HG03045 (cell line): Measurements from ENCODE around the gene GYG2.
"Not testable (repeated sequence)": the region's sequence is repeated elsewhere in the genome, so short reads cannot be mapped to it uniquely, and the experiment has no call there.

ENCODE experiments used
- ATAC-seq: cut with Tn5 transposase; IDR thresholded peaks from one replicate; pipeline ENCODE4 v1.9.1; 2021; ENCODE audit warnings: mild to moderate bottlenecking, moderate library complexity; ENCODE audit not compliant: unreplicated experiment

GYG2 gene

DNA sequence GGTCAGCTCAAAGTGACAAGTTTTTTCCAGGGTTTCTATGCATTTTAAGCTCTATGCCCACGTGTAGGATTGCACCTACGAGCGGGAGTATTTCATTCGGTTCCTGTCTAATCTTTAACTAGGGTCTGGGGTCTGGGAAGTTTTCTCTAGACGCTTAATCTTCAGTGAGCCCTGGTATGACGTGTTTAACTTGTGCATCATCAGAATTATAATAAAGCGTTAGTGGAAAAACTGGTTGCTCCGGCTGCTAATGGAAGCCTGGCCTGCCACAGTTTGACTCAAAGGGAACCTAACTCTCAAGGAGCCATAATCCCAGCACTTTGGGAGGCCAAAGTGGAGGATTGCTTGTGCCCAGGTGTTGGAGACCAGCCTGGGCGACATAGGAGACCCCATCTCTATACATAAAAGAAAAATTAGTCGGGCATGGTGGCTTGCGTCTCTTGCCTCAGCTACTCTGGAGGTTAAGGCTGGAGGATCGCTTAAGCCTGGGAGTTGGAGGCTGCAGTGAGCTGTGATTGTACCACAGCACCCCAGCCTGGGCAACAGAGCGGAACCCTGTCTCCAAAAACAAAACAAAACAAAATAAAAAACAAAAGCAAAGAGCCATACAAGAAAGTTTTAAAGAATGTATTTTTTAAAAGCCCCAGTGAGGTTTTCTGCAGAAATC is 70.2 kb downstream of the GYG2 start:
- no peak for ATAC-seq

DNA sequence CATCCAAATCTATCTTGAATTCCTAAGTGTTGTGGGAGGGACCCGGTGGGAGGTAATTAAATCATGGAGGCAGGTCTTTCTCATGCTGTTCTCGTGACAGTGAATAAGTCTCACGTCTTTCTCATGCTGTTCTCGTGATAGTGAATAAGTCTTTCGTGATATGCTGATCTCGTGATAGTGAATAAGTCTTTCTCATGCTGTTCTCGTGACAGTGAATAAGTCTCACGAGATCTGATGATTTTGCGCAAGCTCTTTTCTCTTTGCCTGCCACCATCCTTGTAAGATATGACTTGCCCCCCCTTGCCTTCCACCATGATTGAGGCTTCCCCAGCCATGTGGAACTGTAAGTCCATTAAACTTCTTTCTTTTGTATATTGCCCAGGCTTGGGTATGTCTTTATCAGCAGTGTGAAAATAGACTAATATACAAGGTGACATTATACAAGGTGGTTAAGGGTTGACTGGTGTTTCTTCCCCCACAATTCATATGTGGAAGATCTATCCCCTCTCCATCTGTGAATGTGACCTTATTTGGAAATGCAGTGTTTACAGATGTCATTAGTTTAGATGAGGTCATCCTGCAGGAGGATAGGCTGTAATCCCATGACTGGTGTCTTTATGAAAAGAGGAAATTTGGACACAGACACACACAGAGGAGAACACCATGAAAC is 72.8 kb downstream of the GYG2 start:
- no peak for ATAC-seq

DNA sequence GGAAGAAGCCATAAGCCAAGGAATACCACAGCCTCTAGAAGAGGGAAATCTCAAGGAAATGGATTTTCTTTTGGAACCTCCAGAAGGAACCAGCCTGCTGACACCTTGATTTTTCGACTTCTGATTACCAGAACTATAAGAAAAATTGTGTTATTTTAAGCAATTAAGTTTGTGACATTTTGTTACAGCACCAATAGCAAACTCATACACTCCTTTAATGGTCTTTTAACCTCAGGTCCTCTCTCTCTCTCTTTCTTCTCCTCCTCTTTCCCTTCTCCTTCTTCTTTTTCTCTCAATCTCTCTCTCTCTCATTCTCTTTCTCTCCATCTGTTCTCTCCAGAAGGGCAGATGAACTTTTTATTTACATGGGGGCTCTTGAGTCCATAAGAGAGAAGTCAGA is 74.1 kb downstream of the GYG2 start:
- ATAC-seq = no peak

DNA sequence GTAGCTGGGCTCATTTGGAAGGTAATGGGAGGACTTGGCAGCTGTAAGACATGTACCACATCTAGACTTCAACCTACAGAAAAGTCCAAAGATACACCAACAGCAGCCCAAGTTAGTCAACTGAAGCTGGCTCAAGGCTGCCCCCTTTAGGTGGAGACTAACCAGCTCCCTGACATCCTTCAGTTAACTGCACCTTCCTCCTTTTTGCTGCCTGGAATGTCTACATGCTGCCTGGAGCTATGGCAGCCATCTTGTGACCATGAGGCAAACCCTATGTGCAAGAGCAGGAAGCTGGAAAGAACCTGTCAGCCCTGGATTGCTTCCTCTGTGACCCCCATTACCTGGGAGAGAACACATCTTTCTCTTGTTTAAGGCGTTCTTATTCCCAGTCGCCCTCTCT is 74.6 kb downstream of the GYG2 start:
- ATAC-seq = no peak

DNA sequence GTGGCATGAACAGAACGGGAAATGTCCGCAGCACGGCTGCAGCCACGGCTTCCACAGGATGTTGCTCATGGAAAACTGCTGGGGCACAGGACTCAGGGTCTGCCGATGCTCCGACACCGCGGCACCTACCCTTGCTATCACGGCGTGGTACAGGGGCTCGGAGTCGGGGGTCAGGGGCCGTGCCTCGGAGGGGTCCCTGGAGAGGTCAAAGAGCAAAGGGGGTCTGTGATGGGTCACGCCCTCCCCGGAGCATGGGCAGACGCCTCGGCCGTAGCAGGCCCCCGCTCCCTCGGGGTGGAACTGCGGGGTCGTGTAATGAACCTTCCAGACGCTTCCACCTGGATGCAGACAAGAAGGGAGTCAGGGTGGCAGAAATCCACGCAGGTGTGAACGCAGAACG is 78.6 kb downstream of the GYG2 start:
- ATAC-seq = no peak

DNA sequence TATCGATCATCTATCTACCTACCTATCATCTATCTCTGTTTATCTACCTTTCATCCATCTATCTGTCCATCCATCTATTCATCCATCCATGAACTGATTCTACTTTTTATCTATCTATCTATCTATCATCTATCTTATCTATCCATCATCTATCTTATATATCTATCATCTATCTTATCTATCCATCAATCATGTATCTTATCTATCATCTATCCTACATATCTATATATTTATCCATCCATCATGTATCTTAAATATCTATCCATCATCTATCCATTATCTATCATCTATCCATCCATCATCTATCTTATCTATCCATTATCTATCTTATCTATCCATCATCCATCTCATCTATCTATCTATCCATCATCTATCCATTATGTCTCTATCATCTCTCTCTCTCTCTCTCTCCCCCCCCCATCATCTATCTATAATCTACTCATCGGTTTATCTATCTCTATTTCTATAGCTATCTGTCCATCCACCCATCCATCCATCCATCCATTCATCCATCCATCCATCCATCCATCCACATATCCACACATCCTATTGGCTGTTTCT is 79.5 kb downstream of the GYG2 start:
- ATAC-seq = no peak

DNA sequence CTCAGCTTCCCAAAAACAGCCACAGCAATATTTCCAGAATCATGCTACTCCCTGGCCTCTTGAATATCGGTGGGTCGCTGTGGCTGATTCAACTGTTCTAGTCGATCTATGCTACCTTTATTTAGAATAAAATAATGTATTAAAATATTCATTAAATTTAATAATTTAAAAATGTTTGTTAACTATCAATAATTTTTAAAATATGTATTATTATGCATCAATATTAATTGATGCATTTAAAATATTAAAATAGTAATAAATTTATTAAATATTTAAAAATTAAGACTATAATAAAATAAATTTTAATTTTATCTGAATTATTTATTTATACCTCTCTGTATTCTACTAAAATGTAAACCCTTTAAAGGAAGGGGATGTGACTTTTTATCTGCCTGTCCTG is 81.4 kb downstream of the GYG2 start:
- ATAC-seq = no peak

DNA sequence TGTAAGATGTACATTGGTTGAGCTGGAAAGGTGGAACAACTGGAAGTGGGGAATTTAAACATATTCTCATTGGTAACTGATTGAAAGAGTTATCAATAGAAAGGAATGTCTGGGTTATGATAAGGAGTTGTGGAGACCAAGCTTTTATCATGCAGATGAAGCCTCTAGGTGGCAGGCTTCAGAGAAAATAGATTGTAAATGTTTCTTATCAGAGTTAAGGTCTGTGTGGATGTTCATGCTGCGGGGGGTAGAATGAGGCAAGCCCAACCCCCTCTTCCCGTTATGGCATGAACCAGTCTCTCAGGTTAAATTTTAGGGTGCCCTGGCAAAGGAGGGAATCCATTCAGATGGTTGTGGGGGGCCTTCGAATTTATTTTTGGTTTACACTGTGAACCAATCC is 84.4 kb downstream of the GYG2 start:
- no peak for ATAC-seq

DNA sequence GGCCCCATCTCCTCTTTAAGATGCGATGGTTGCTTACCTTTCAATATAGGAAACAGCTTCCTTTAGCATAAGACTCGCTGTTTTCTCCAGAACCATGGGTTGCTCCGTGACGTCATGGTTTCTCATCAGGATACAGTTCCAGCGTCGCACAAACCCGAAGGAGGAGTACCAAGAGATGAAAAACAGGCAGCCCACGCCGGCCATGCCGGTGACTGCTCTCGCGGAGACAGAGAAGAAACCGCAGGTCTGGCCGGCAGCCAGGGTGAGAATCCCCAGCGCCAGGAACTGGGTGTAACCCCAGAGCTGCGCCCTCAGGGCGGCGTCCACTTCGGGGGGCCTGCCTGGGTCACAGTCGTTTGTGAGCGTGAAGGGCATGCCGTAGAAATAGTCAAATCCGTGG is 89.0 kb downstream of the GYG2 start:
- no peak for ATAC-seq

DNA sequence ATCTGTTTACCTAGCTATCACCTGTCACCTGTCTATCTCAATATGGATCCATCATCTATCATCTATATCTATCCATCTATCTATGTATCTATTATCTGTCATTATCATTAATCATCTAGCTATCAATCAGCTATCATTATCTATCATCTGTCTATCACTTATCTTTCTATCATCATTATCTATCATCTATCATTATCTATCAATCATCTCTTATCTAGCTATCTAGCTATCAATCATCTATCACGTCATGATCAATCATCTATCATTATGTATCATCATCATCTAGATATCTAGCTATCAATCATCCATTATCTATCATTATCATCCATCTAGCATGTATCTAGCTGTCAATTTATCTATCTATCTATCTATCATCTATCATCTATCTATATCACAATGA is 92.5 kb downstream of the GYG2 start:
- no peak for ATAC-seq

DNA sequence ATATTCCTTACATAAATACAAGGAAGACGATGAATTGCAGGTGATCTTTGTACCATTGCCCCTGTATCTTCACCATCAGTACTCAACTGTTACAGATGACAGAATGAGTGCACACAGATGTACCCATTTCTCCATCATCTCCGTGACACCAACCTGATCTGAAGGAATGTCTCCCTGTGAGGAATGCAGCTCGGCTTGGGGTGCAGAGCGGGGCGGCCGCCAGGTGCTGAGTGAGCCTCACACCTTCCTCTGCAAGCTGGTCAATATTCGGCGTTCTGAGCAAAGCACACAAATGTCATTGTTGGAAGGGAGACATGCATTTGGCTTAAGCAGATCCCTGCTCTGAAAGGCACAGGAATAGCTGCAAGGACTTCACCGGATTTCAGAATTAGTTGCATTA is 93.0 kb downstream of the GYG2 start:
- ATAC-seq = no peak

DNA sequence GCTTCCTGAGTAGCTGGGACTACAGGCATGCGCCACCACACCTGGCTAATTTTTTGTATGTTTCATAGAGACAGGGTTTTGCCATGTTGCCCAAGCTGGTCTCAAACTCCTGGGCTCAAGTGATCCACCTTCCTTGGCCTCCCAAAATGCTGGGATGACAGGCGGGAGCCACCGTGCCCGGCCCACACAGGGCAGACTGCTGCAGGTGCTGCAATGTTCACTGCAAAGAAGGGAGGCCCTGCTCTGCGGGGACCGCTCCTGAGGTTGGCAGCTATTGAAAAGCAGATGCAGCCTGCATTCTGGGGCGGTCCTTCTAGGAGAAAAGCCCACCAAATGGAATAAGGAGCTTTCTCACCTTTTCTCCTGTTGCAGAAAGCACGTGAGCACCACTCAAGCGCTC is 95.4 kb downstream of the GYG2 start:
- no peak for ATAC-seq

DNA sequence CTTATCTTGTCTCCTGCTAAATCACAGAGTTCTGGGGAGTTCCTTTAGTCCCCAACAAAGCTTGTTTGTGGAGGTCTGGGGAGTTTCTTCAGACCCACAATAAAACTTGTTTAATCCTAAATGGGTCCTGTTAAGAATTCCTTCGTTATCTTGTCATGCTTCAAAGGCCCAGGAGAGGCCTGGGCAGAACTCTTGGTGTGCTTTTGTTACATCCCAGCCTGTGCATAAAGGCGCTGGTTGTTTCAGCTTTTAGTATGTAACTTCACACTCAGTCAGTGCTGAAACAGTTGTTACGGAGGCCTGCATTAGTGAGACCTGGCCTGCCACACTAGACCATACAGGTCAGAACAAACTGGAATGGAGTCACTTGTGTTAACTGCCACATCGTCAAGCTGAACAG is 97.5 kb downstream of the GYG2 start:
- ATAC-seq = not testable (repeated sequence)

DNA sequence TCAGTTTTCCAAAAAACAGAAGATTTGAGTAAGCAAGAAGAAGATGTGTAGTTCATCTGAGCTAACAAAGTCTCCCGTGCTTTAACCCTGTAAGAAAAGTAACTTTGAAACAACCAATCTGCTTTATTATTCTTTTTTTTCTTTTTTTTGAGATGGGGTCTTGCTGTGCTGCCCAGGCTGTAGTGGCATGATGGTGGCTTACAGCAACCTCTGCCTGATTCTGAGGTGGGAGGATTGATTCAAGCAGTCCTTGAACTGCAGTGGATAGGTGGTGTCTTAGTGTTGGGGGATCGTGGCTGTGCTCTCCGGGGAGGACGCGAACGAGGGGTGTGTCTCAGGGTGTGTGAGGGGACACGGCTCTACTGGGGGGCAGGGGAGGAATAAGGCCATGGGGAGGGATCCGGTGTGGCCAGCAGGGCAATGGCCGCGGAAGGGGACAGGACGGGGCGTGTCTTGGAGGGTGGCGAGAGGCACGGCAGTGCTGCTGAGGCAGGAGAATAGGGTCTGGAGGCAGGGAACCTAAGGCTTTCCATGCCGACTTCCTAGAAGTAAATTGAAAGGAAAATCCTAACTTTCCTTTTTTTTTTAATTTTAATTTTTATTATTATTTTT is 98.0 kb downstream of the GYG2 start:
- no peak for ATAC-seq

DNA sequence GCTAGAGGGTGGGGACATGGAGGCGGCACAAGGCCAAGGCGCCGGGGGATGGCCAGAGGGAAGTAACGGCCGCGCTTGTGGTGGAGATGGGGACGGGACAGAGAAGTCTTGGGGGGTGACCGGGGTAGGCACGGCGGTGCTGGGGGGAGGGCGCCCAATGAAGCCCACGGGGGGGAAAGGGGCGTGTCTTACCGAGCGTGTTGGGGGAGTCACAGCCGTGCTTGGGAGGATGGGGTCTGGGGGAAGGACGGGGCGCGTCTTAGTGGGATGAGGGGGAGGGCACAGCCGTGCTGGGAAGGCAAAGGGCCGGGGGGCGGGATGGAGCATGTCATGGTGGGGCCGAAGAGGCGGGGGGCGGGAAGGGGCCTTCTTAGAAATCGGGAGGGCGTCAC is 99.5 kb downstream of the GYG2 start:
- no peak for ATAC-seq

DNA sequence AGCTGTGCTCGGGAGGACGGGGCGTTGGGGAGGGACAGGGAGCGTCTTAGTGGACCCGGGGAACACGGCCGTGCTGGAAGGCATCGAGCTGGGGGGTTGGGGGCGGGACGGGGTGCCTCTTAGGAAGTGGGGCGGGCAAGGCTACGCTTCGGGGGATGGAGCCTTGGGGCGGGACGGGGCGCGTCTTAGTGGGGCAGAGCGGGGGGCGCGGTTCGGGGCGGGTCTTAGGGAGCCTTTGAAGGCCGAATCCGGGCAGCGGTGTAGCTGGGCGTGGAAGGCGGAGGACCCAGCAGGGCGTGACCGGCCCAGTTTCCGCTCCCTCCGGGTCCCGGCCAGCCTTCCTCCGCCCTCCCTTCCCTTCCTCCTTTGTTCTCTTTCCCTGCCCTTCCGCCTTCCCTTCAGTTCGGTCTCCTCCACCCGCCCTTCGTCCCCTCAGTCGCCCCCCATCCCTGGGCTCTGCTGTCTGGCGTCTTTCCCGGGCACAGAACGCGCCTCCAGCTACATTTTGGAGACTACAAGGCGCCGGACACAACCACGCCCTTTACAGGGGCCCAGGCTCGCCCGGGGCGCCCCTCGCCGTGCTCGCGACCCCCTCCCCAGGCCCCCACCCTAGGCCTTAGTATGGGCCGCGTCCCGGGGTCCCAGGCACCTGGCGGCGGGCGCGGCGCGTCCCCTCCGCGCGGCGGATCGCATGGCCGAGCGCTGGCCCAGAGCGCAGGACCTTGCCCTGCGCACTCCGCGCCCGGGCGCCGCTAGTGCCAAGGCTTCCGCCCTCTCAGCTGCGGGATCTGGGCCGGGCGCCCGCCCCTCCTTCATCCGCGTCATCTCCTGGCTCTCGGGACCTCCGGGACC is 100.1 kb downstream of the GYG2 start, which contains the start of gene ARSD:
Gene ARSD, minus strand, starts transcription at position 757 of the 852 bp plus-strand sequence. Its CDS starts 64 bp downstream, at position 693.
- peak; percentile 93 for ATAC-seq

DNA sequence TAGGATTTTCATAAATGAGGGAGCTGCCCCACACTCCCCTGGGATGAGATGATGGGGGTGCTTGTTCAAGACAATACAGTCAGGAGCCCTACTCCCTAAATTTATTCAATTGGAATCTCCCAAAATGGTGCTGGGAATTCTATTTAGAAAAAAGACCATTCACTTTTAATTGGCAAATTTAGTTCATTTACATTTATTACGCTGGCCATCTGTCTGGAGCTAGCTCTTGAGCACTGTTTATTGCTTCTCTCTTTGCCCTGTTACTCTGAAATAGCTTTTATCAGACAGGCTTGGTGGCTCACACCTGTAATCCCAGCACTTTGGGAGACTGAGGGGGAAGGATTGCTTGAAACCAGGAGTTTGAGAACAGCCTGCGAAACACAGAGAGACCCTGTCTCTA is 102.4 kb downstream of the GYG2 start:
- no peak for ATAC-seq

DNA sequence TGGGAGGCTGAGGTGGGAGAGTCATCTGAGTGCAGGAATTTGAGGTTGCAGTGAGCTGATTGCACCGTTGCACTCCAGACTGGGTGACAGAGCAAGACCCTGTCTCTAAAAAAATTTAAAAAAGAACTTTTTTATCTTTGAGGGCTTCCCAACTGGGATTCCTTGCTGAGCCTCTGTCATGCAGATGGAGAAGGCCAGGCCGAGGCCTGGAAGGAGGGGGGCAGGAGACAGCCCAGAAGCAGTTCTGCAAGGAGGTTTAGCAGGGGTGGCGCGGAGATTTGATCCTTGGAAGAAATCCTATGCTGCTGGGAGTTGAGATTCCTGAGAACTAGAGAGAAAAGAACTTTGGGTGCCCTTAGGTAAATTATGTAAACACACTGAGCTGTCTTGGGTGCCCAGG is 102.9 kb downstream of the GYG2 start:
- no peak for ATAC-seq
